Measurements from ENCODE around the gene SSUH2. TPM values are rescaled to one million over a fixed set of nuclear protein-coding genes. Genes with fewer than 3 reads are reported as not detected.

SSUH2 gene
- total and polyA plus RNA-seq, 2 of the 13 experiments (the other 11 are each of a cell fraction or from before 2014, with no cell fraction given): 38.1 to 136 TPM

DNA sequence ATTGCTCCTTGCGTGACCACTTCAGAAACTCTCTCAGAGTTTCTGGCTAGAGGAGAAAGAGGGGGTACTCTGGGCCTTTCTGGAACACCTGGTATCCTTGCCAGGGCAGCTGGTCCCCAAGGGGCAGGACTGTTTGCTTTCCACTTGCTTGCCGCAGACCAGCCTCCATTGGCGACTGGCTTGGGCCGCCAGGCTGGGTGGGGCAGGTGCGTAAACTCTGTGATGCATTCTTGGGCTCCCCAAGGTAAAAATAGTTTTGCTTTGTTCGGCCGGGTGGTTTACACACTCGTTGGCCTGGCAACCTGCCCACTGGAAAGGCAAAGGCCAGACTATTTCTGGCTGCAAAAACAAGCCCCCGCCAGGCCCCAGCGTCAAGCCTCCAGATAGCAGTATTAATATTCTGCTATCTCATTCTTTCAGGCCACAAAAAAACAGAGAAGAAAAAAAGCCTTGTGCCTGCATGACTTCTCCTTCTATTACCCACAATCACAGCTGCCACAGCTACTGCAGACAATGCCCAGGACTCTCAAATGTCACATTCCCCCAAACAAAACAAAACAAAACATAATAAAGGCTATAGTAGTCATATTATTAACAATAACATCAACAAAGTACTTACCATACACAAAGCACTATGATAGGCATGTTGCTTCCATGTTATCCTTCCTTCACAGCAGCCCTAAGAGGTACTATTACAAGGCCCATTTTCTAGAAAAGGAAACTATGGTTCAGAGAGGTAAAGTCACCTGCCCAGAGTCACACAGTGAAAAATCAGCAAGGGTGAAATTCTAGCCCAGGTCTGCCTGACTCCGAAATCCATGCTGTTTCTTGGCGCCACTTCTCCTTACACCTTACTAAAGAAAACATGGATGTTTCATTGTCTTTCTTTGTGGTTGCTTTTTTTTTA is 14.0 kb upstream of the SSUH2 start (continued):
- TF ChIP-seq ZBTB7A (CRISPR knock-in tag; IDR thresholded peaks at IDR 0.05) (no peak), ZNF501 (CRISPR knock-in tag; IDR thresholded peaks at IDR 0.05) (0 out of 2 replicates have a peak, but pooled peaks have one; percentile 23), SALL1 (CRISPR knock-in tag; IDR thresholded peaks at IDR 0.05) (peak; percentile 88), NCOR1 (IDR thresholded peaks at IDR 0.05; ENCODE audit: borderline replicate concordance, low read length) (peak; percentile 70; the same call in 1 of the 2 replicates), PHF21A (CRISPR knock-in tag; IDR thresholded peaks at IDR 0.05) (peak; percentile 73), SP5 (CRISPR knock-in tag; IDR thresholded peaks at IDR 0.05; ENCODE audit: borderline replicate concordance, low read depth) (peak; percentile 60), HMG20B (CRISPR knock-in tag; conservative IDR thresholded peaks at IDR 0.05) (0 out of 2 replicates have a peak, but pooled peaks have one; percentile 35), RXRA (CRISPR knock-in tag; IDR thresholded peaks at IDR 0.05) (peak; percentile 64; the same call in 1 of the 2 replicates), TFAP4 (IDR thresholded peaks at IDR 0.05; ENCODE audit: borderline replicate concordance, low read depth) (peak; percentile 55; the same call in 1 of the 2 replicates), STAT6 (CRISPR knock-in tag; IDR thresholded peaks at IDR 0.05; ENCODE audit: borderline replicate concordance) (0 out of 2 replicates have a peak, but pooled peaks have one; percentile 53), TBX2 (CRISPR knock-in tag; IDR thresholded peaks at IDR 0.05; ENCODE audit: borderline replicate concordance) (peak; percentile 43; the same call in 1 of the 2 replicates), GATAD2A (CRISPR knock-in tag; IDR thresholded peaks at IDR 0.05) (peak; percentile 42; the same call in 1 of the 2 replicates), HHEX (CRISPR knock-in tag; IDR thresholded peaks at IDR 0.05) (no peak), NR2F6 (IDR thresholded peaks at IDR 0.05) (peak; percentile 48; the same call in 1 of the 2 replicates), NR2F6 (CRISPR knock-in tag; IDR thresholded peaks at IDR 0.05) (peak; percentile 68), HNRNPLL (IDR thresholded peaks at IDR 0.05; ENCODE audit: low read depth, low read length, poor library complexity, severe bottlenecking) (peak; percentile 52), GFI1 (CRISPR knock-in tag; IDR thresholded peaks at IDR 0.05; ENCODE audit: borderline replicate concordance) (peak; percentile 39; the same call in 1 of the 2 replicates), CREM (IDR thresholded peaks at IDR 0.05) (peak; percentile 58), CREM (CRISPR knock-in tag; IDR thresholded peaks at IDR 0.05) (no peak), HDAC1 (CRISPR knock-in tag; IDR thresholded peaks at IDR 0.05) (peak; percentile 51; the same call in 1 of the 2 replicates), THAP11 (CRISPR knock-in tag; IDR thresholded peaks at IDR 0.05) (no peak), TCF7 (IDR thresholded peaks at IDR 0.05; ENCODE audit: low read depth) (peak; percentile 55; the same call in 1 of the 2 replicates), BCL6 (CRISPR knock-in tag; IDR thresholded peaks at IDR 0.05) (peak; percentile 69), ZNF124 (CRISPR knock-in tag; IDR thresholded peaks at IDR 0.05) (peak; percentile 97)
- TF ChIP-seq, protein P1, sequence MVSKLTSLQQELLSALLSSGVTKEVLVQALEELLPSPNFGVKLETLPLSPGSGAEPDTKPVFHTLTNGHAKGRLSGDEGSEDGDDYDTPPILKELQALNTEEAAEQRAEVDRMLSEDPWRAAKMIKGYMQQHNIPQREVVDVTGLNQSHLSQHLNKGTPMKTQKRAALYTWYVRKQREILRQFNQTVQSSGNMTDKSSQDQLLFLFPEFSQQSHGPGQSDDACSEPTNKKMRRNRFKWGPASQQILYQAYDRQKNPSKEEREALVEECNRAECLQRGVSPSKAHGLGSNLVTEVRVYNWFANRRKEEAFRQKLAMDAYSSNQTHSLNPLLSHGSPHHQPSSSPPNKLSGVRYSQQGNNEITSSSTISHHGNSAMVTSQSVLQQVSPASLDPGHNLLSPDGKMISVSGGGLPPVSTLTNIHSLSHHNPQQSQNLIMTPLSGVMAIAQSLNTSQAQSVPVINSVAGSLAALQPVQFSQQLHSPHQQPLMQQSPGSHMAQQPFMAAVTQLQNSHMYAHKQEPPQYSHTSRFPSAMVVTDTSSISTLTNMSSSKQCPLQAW (CRISPR knock-in tag; IDR thresholded peaks at IDR 0.05): peak; percentile 58

Data from HepG2 (cell line).